ENCODE data around the gene REEP1. TPM values are rescaled to one million over a fixed set of nuclear protein-coding genes. Genes with fewer than 3 reads are reported as not detected.

Gene REEP1
- total RNA-seq, 1 donor from 2014 or later = 167 TPM

DNA sequence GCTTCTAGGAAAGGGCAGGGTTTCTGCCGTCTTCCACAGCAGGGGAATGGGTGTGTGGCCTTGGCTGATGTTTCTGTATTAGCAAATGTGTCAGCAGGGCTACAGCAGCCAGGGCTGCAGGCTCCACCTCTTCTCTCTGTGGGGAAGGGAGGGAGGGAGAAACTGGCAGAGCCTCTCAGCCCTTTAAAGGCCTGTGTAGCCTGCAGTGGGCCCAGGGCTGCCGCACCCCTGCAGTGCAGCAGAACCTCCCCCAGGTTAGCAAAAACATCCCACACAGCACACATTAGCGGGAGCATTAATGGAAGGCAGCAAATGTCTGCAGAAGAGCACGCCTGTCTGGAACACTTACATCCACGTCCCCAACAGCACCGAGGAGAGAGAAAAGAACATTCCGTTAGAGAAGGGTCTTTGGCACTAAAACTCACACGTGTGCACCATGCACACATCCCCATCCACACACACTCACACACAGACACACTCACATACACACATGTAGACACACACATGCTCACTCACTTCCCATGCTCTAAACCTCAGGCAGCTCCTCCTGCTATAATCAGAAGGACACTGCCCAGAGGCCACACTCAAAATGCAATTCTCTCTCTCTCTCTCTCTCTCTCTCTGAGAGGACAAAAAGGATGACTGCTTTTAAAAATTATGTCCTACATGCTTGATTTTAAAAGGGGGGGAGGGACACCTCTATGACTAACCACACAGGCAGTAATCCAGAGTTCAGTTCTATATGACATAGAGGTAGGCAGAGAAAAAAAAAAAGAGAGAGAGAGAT, 114.1 kb downstream of the REEP1 start:
- peaks cover 5% of the 10 kb centered on the region for H3K36me3 Mint-ChIP-seq (ENCODE audit: unreplicated experiment)
- H3K27ac Mint-ChIP-seq (ENCODE audit: unreplicated experiment) = peak overlapping the region; percentile 56
- H3K9me3 Mint-ChIP-seq (ENCODE audit: unreplicated experiment) = peaks cover 17% of the 10 kb centered on the region
- TF ChIP-seq, protein P1, sequence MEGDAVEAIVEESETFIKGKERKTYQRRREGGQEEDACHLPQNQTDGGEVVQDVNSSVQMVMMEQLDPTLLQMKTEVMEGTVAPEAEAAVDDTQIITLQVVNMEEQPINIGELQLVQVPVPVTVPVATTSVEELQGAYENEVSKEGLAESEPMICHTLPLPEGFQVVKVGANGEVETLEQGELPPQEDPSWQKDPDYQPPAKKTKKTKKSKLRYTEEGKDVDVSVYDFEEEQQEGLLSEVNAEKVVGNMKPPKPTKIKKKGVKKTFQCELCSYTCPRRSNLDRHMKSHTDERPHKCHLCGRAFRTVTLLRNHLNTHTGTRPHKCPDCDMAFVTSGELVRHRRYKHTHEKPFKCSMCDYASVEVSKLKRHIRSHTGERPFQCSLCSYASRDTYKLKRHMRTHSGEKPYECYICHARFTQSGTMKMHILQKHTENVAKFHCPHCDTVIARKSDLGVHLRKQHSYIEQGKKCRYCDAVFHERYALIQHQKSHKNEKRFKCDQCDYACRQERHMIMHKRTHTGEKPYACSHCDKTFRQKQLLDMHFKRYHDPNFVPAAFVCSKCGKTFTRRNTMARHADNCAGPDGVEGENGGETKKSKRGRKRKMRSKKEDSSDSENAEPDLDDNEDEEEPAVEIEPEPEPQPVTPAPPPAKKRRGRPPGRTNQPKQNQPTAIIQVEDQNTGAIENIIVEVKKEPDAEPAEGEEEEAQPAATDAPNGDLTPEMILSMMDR (IDR thresholded peaks at IDR 0.05; ENCODE audit: partially characterized antibody, unreplicated experiment) = no peak
- peak; percentile 36 for DNase-seq
- peak overlapping the region; percentile 51 for H3K4me3 Mint-ChIP-seq (ENCODE audit: unreplicated experiment)
- H3K27me3 Mint-ChIP-seq (ENCODE audit: unreplicated experiment) = peaks cover 9% of the 10 kb centered on the region
- H3K4me1 Mint-ChIP-seq (ENCODE audit: low read depth, unreplicated experiment) = peaks cover 30% of the 10 kb centered on the region

GRCh38 chr2:86221066-86221684, 116.3 kb downstream of the REEP1 start:
- TF ChIP-seq, protein P1 (IDR thresholded peaks at IDR 0.05; ENCODE audit: partially characterized antibody, unreplicated experiment) = peak; percentile 77
- peaks cover 45% of the 10 kb centered on the region for H3K4me1 Mint-ChIP-seq (ENCODE audit: low read depth, unreplicated experiment)
- H3K27me3 Mint-ChIP-seq (ENCODE audit: unreplicated experiment) = peaks cover 9% of the 10 kb centered on the region
- peaks cover 17% of the 10 kb centered on the region for H3K9me3 Mint-ChIP-seq (ENCODE audit: unreplicated experiment)
- peak; percentile 53 for DNase-seq
- peak overlapping the region; percentile 28 for H3K27ac Mint-ChIP-seq (ENCODE audit: unreplicated experiment)
- H3K36me3 Mint-ChIP-seq (ENCODE audit: unreplicated experiment) = peaks cover 5% of the 10 kb centered on the region
- H3K4me3 Mint-ChIP-seq (ENCODE audit: unreplicated experiment) = no peak overlapping the region

GRCh38 chr2:86219896-86220295, 117.5 kb downstream of the REEP1 start:
- no peak overlapping the region for H3K4me3 Mint-ChIP-seq (ENCODE audit: unreplicated experiment)
- no peak for DNase-seq
- H3K9me3 Mint-ChIP-seq (ENCODE audit: unreplicated experiment) = peaks cover 17% of the 10 kb centered on the region
- H3K27me3 Mint-ChIP-seq (ENCODE audit: unreplicated experiment) = peaks cover 9% of the 10 kb centered on the region
- H3K4me1 Mint-ChIP-seq (ENCODE audit: low read depth, unreplicated experiment) = peaks cover 45% of the 10 kb centered on the region
- TF ChIP-seq, protein P1 (IDR thresholded peaks at IDR 0.05; ENCODE audit: partially characterized antibody, unreplicated experiment) = no peak
- H3K27ac Mint-ChIP-seq (ENCODE audit: unreplicated experiment) = no peak overlapping the region
- H3K36me3 Mint-ChIP-seq (ENCODE audit: unreplicated experiment) = peaks cover 5% of the 10 kb centered on the region

- Mint-ChIP-seq H3K36me3 (ENCODE audit: unreplicated experiment) (peaks cover 5% of the 10 kb centered on the region), H3K27me3 (ENCODE audit: unreplicated experiment) (peaks cover 2% of the 10 kb centered on the region), H3K4me1 (ENCODE audit: low read depth, unreplicated experiment) (peaks cover 29% of the 10 kb centered on the region), H3K9me3 (ENCODE audit: unreplicated experiment) (peaks cover 11% of the 10 kb centered on the region), H3K27ac (ENCODE audit: unreplicated experiment) (peak overlapping the region; percentile 35), H3K4me3 (ENCODE audit: unreplicated experiment) (peak overlapping the region; percentile 64)
- TF ChIP-seq, protein P1 (IDR thresholded peaks at IDR 0.05; ENCODE audit: partially characterized antibody, unreplicated experiment) = no peak
- no peak for DNase-seq
These were observed 119.3 kb downstream of the REEP1 start for GRCh38 chr2:86218124-86218523.
